M059J (cell line): ENCODE data around the gene ITGA7. TPM values are rescaled to one million over a fixed set of nuclear protein-coding genes. Genes with fewer than 3 reads are reported as not detected.
A peak's percentile ranks its signal among the peaks of the same experiment; 100 is the strongest.

Experiments used
- DNase-seq: peaks from one replicate; pipeline ENCODE4 v3.0.0-alpha.2; 2012; ENCODE audit warnings: low read depth
- total RNA-seq: library from RNA; depleted of rRNA; stranded (reverse); fragments of >200 nt; shearing (Covaris generic); gene quantifications from 2 replicates; pipeline ENCODE4 v1.2.3, GENCODE V29; 2014

Gene ITGA7
- total RNA-seq, 1 experiment from 2014 or later, result 7.9 TPM

GRCh38 chr12:55733858-55734257 lies 26.2 kb upstream of the ITGA7 start:
- DNase-seq, result no peak

- no peak for DNase-seq
Observed at GRCh38 chr12:55733021-55733555, 25.4 kb upstream of the ITGA7 start.

- DNase-seq, result no peak
Observed at GRCh38 chr12:55732288-55732687, 24.6 kb upstream of the ITGA7 start.

- peak; percentile 70 for DNase-seq
Observed at GRCh38 chr12:55729819-55730818, 22.4 kb upstream of the ITGA7 start.

GRCh38 chr12:55728939-55729818 lies 21.5 kb upstream of the ITGA7 start, which contains the start of gene CD63:
CD63 (minus strand) TSS chr12:55729009; CDS start chr12:55728341, 668 bp downstream.
- DNase-seq, result peak; percentile 95

- DNase-seq, result peak; percentile 68
Observed at GRCh38 chr12:55728186-55728938, 20.7 kb upstream of the ITGA7 start.

GRCh38 chr12:55727643-55728185 lies 20.0 kb upstream of the ITGA7 start:
- DNase-seq, result peak; percentile 67

GRCh38 chr12:55726971-55727370 lies 19.3 kb upstream of the ITGA7 start:
- DNase-seq, result no peak

GRCh38 chr12:55725556-55725955 lies 17.9 kb upstream of the ITGA7 start:
- no peak for DNase-seq

GRCh38 chr12:55724940-55725309 lies 17.2 kb upstream of the ITGA7 start:
- no peak for DNase-seq

- peak; percentile 62 for DNase-seq
Observed at GRCh38 chr12:55724226-55724939, 16.7 kb upstream of the ITGA7 start.

- DNase-seq, result no peak
Observed at GRCh38 chr12:55723516-55724225, 16.0 kb upstream of the ITGA7 start.

GRCh38 chr12:55722948-55723347 lies 15.2 kb upstream of the ITGA7 start:
- no peak for DNase-seq

- DNase-seq, result peak; percentile 58
Observed at GRCh38 chr12:55721601-55722213, 14.0 kb upstream of the ITGA7 start.

GRCh38 chr12:55720894-55721444 lies 13.3 kb upstream of the ITGA7 start:
- peak; percentile 98 for DNase-seq

- peak; percentile 64 for DNase-seq
Observed at GRCh38 chr12:55720071-55720564, 12.4 kb upstream of the ITGA7 start, which contains the start of gene RDH5. RDH5 (plus strand) TSS chr12:55720393; CDS start chr12:55721185, 792 bp downstream.

GRCh38 chr12:55719371-55719770 lies 11.7 kb upstream of the ITGA7 start:
- DNase-seq, result no peak

- no peak for DNase-seq
Observed at GRCh38 chr12:55718624-55719275, 11.0 kb upstream of the ITGA7 start.
